ENCODE measurements around the gene THEM5.

THEM5 gene

DNA sequence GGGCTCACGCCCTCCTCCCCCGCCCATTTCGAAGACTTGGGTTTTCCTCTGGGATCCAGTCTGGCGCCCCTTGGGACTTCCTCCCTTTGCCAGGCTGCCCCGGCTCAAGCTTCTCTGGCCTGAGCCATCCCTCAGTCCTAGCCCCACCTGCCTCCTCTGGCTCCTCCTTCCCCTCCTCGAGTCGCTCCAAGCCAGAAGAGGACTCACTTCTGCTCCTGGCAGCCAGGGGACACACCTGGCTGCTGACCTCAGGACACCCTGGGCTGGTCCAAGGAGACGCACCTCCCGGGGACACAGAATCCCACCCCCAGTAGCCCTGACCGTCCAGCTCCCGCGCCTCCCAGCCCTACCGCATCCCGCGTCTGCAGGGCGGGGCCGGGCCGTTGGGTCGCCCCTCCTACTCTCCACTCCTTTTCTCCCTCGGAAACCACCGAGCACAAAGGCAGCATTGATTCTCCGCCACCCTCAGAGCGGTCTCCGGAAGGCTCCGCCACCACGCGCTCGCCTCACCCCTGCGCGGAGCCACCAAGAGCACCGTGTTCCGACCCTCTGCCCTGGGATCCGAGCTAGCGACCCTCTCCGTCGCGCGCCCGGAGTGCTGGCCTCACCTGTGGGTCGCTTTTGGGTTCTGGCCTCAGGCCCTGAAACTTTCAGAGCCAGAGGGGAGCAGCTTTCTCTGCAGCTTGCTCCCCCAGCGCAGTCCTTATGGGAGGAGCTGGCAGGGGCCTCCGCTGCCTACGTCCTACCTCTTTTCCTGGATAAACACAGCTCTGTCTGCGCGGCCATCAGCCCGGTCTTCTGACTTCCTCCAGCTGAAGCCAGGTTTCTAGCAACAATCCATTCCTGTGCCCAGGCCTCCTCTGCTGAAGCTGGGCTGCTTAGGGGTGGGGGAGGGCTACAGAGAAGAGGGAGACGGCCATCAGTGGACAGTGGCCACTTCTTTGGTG is 13.8 kb downstream of the THEM5 start, which contains the start of gene C2CD4D:
C2CD4D (minus strand) TSS at position 364 of the 947 bp plus-strand sequence. CDS start 831 bp downstream, outside the sequence.
- DNase-seq (ENCODE audit: low read depth in 1 of 2, low spot score in 1 of 2): peak; percentile 34 to 53

DNA sequence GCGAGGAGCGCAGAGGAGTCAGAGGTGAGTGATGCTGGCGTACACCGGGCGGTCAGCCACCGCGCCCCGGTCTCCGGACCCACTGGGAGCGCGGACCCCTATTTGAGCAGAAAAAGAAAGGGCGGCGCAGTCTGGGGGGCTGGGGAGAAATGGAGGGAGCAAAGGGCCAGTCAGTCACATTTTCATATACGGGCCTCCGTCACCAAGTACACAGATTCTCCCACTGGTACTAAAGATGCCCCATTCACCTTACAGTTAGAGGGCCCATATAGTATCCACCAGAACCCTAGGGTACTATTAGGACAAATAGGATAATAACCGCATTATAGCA is 14.5 kb downstream of the THEM5 start:
- no peak for DNase-seq (ENCODE audit: low read depth in 1 of 2, low spot score in 1 of 2)

GRCh38 chr1:151838222-151839081 is 15.1 kb downstream of the THEM5 start:
- no peak for DNase-seq (ENCODE audit: low read depth in 1 of 2, low spot score in 1 of 2)

GRCh38 chr1:151837884-151838221 is 15.7 kb downstream of the THEM5 start:
- DNase-seq (ENCODE audit: low read depth in 1 of 2, low spot score in 1 of 2): no peak

- no peak for DNase-seq (ENCODE audit: low read depth in 1 of 2, low spot score in 1 of 2)
Observed at GRCh38 chr1:151837197-151837596, 16.3 kb downstream of the THEM5 start.

GRCh38 chr1:151835596-151835995 is 17.9 kb downstream of the THEM5 start:
- DNase-seq (ENCODE audit: low read depth in 1 of 2, low spot score in 1 of 2): no peak

DNA sequence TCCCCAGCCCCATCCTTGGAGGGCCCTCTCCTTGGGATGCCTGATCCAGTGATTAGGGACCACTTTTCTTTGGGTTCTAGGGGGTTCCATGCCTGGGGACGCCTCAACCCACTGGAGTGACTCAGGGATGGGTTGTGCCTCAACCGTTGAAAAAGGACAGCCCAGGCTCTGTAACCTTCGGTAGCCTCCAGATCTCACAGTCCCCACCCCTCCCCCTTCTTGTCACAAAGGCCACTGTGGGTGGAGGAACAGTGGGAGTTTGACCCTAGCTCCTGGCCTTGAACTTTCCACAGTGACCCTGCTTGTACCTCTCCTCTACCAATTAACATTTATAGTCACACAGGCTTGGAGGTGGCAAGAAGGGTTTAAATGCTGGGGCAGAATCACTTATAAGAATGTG is 19.3 kb downstream of the THEM5 start:
- DNase-seq (ENCODE audit: low read depth in 1 of 2, low spot score in 1 of 2): no peak

GRCh38 chr1:151833172-151833900 is 20.2 kb downstream of the THEM5 start:
- DNase-seq (ENCODE audit: low read depth in 1 of 2, low spot score in 1 of 2): no peak

DNA sequence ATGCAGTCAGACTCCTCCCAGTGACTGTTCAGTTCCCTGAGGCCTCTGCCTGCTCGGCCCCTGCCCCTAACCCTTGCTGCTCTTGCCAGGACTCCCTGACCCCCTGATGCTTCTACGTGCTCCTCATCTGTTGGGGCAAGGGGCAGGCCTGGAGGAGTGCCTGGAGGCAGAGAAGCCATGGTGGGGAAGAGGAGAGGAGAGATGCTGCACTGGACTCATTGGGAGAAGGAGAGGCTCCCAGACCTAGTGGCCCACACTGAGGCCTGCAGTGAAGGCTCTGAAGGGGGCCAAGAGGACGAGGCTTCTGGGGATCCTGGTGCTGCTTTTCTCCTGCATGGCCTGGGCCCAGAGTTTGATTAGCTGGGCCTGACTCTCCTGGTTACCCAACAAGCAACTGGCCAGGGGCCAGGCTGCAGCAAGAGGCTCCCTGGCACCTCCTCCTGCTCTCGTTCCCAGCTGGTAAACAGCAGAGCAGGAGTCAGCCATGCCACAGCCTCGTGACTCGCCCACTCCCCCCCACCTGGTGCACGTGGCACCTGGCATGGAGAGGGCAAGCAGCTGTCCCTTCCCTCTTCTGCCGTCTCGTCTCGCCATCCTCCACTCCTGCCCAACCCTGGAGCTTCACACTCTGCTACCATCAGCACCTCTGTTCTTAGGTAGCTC is 21.1 kb downstream of the THEM5 start:
- no peak for DNase-seq (ENCODE audit: low read depth in 1 of 2, low spot score in 1 of 2)

DNA sequence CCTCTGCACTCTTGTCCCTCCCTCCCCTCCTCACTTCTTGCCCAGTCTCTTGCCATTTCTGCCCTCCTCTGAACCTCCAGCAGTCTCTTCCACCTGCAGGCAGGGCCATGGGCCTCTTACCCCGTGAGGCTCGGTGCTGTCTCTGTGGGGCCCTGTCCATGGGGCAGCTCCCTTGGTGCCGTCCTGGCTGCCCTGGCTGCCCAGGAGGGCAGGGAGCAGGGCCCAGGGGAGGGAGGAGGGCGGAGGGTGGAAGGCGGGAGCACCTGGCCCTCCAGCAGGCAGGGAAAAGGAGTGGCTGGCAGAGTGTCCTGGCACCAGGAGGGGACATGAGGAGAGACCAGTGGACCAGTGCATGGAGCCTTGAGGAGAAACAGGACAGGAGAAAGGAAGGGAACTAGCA is 21.9 kb downstream of the THEM5 start, which contains the start of gene RORC:
RORC (minus strand) TSS at position 198 of the 400 bp plus-strand sequence; CDS start at position 160, 38 bp downstream.
- no peak for DNase-seq (ENCODE audit: low read depth in 1 of 2, low spot score in 1 of 2)

GRCh38 chr1:151831256-151831591 is 22.3 kb downstream of the THEM5 start:
- DNase-seq (ENCODE audit: low read depth in 1 of 2, low spot score in 1 of 2): no peak

GRCh38 chr1:151830055-151830454 is 23.5 kb downstream of the THEM5 start:
- DNase-seq (ENCODE audit: low read depth in 1 of 2, low spot score in 1 of 2): no peak

DNA sequence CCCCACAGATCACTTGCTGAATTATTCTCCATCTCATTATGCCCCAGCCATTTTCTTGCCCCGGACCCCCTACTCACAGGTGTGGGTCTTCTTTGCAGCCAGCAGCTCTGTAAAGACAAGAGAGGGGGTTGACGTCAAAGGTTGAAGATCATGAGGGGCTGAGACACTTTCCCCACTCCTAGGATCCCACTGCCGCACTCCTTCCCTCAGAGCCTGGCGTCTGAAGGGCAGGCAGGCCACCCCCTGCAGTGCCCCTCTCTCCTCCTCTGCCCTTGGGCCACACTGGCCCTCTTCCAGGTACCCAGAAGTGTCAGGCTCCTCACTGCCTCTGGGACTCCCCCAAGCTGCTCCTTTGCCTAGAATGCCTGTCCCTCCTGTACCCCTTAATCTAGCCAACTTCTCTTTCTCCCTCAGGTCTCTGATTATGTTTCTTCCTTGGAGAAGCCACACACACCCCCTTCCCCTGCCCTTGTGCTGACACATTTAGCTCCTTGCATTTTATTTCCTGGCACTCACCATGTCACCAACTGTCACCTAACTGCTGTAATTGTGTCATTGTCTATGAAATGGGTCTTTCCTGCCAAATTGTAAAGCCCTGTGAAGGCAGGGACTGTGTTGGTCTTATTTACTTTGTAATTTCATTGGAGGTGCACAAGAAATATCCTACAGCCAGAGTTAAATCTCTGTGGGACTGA is 24.0 kb downstream of the THEM5 start:
- DNase-seq (ENCODE audit: low read depth in 1 of 2, low spot score in 1 of 2): no peak

- DNase-seq (ENCODE audit: low read depth in 1 of 2, low spot score in 1 of 2): no peak
Observed at GRCh38 chr1:151828921-151829320, 24.6 kb downstream of the THEM5 start.

DNA sequence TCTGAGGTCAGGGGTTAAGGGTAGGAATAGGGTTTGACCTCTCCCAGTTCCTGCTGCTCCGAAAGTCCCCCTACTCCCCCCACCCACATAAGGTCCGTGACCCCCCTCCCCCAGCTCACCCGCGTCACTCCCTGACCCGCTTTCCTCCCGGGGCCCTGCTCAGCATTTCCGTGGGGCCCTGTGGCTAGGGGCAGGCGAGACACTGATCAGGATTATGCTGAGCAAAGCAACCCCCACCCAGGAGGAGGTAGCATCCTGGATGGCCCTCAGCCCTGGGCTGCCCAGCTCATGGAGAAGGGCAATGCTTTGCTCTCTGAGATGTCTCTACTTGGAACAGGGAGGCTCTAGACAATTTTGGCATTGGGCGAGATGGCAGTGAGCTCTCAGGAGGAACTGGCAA is 25.7 kb downstream of the THEM5 start:
- DNase-seq (ENCODE audit: low read depth in 1 of 2, low spot score in 1 of 2): no peak

DNA sequence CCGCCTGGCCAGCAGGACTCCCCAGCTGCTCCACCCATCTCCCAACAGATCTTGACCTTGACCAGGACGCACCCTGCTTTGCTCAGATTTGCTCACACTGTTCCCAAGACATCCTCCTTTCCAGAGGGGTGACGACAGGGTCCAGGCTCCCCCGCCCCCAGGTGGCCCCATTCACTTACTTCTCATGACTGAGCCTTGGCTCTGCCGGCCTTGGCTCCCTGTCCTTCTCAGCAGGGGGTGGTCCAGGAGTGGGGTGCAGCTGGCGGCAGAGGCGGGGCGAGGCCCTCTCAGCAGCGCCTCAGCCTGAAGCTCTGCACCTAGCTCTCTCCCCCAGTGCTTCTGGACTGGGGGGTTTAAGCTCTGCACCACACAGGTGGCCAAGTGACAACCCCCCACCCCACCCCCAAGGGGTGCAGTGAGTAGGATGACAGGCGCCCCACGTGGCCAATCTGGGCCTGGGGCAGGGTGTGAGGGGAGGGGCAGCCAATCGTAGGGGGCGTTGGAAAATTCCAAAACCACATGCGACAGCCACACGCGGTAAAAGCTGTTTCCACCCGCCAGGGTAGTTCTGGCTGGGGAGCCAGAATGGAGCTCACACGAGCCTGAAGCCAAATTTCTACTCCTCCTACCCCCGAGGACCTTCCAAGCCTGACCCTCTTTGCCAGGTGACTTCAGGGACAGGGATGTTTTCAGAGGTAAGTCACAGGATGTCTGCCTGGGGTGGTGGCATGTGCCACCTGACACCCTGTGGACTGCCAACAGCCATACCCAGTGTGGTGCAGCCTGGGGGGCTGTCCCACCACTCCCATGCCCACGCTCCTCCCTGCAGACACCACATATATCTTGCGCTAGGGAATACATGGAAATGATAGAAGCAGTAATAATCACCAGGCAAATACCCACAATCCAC is 27.5 kb downstream of the THEM5 start:
- DNase-seq (ENCODE audit: low read depth in 1 of 2, low spot score in 1 of 2): no peak

DNA sequence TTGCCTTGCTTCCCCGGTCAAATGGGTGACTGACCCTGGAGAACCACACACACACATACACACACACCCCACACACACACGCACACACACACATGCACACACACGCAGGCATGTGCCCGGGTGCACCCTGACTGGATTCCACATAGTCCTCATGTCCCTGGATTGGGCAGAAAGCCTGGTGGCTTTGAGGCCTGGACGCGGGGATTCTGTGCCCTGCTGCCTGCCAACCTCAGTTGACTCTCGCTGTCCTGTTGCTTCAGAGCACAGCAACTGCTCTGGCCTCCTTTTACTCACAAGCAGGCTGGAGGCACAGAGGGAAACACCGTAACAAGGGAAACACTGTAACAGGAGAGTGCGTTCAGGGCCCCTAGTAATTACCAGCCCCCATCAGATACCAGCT is 28.3 kb downstream of the THEM5 start:
- DNase-seq (ENCODE audit: low read depth in 1 of 2, low spot score in 1 of 2): no peak

- DNase-seq (ENCODE audit: low read depth in 1 of 2, low spot score in 1 of 2): no peak
Observed at GRCh38 chr1:151823175-151823574, 30.3 kb downstream of the THEM5 start.

DNA sequence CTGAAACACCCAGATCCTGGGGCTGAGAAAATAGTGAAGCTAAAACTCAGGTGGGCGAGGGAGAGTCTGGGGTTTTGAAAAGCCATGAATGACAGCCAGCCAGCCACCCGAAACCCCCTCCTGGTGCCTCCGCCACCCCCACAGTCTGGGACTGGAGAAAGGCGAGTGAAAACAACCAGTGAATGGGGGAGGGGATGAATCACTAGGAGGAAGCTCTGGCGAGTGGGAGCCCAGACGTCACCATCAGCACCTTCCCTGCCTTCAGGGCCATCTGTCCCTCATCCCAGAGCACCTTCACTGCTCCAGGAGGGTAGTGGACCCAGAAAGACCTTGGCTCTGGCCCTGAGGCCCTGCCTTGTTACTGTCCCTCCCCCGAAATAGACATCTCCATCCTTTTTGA is 31.1 kb downstream of the THEM5 start:
- DNase-seq (ENCODE audit: low read depth in 1 of 2, low spot score in 1 of 2): no peak

Data from activated T-helper 1 cell treated with anti-CD3 and anti-CD28 coated beads, Interleukin-2, amount 50 U/mL, for 16 hours (primary cell).